Activated CD8-positive, alpha-beta memory T cell treated with anti-CD3 and anti-CD28 coated beads for 36 hours (primary cell): ENCODE measurements around the gene PNP. TPM values are rescaled to one million over a fixed set of nuclear protein-coding genes. Genes with fewer than 3 reads are reported as not detected.

ENCODE experiments used
- CTCF ChIA-PET: fragments of 350-600 bp; sonication (Branson Sonifier 250); formaldehyde crosslinking; loops from one replicate; lab custom pipeline; 2021; ENCODE audit warnings: antibody characterized with exemption; lab: Charles Lee
- POLR2A ChIA-PET: fragments of 350-600 bp; sonication (Branson Sonifier 250); formaldehyde crosslinking; loops from one replicate; lab custom pipeline; 2021; ENCODE audit warnings: antibody characterized with exemption; lab: Charles Lee
- total RNA-seq, 2 experiments: library from RNA; stranded (reverse); gene quantifications; one replicate each; pipeline ENCODE4 v1.2.3, GENCODE V29; 2021

The PNP gene
- total RNA-seq, 2 experiments from 2014 or later, result 212 to 219 TPM

GRCh38 chr14:20446889-20447288 is 22.3 kb upstream of the PNP start:
- POLR2A ChIA-PET, result no interaction called here
- CTCF ChIA-PET, result no interaction called here

DNA sequence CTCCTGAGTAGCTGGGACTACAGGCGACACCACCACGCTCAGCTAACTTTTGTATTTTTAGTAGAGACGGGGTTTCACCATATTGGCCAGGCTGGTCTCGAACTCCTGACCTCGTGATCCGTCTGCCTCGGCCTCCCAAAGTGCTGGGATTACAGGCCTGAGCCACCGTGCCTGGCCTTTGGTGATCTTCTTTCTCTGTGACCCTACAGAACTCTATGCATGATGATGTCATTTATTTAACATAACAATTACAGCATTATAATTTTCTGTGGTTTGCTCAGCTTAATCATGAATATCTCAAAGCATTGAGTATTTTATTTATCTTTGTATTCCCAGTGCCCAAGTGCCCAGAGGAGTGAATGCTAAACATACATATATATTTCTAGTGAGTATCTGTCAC is 16.4 kb upstream of the PNP start:
- ChIA-PET POLR2A (interaction anchor here (1.0 kb wide), 1 partner anchor 9 kb away, joined by 3 read pairs; no protein-coding TSS in a partner anchor), CTCF (interaction anchor here (0.6 to 1.7 kb wide), 4 partner anchors 37 to 109 kb away, joined by 3 to 5 read pairs (median 4); partner anchors contain the start of genes PARP2 and TEP1)

- CTCF ChIA-PET, result interaction anchor here (1.8 to 2.1 kb wide), 3 partner anchors 15 to 111 kb away, joined by 4 to 21 read pairs (median 8); partner anchors contain the start of genes PARP2 and PNP
- POLR2A ChIA-PET, result interaction anchor here (0.5 to 2.7 kb wide), 9 partner anchors 11 to 538 kb away, joined by 3 to 32 read pairs (median 4); partner anchors contain the start of genes PARP2, PNP and TEP1
These were observed 14.5 kb upstream of the PNP start, which contains the start of the genes APEX1 and OSGEP for GRCh38 chr14:20454516-20455354. TSS of gene APEX1 (plus strand) at chr14:20455226. CDS start at chr14:20455646, 420 bp downstream. TSS of gene OSGEP (minus strand) at chr14:20454812. CDS start at chr14:20454683, 129 bp downstream.

- ChIA-PET POLR2A (interaction anchor here (0.5 to 2.7 kb wide), 9 partner anchors 10 to 539 kb away, joined by 3 to 32 read pairs (median 4); partner anchors contain the start of genes PARP2, PNP and TEP1), CTCF (interaction anchor here (1.8 to 2.1 kb wide), 3 partner anchors 14 to 112 kb away, joined by 4 to 21 read pairs (median 8); partner anchors contain the start of genes PARP2 and PNP)
These were observed 13.6 kb upstream of the PNP start for GRCh38 chr14:20455355-20456300.

DNA sequence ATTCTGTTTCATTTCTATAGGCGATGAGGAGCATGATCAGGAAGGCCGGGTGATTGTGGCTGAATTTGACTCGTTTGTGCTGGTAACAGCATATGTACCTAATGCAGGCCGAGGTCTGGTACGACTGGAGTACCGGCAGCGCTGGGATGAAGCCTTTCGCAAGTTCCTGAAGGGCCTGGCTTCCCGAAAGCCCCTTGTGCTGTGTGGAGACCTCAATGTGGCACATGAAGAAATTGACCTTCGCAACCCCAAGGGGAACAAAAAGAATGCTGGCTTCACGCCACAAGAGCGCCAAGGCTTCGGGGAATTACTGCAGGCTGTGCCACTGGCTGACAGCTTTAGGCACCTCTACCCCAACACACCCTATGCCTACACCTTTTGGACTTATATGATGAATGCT is 12.2 kb upstream of the PNP start:
- CTCF ChIA-PET, result interaction anchor here (1.8 to 2.1 kb wide), 2 partner anchors 13 to 42 kb away, joined by 4 to 21 read pairs; partner anchors contain the start of gene PNP
- POLR2A ChIA-PET, result interaction anchor here (2.7 kb wide), 1 partner anchor 12 kb away, joined by 32 read pairs; the partner anchor contains the start of gene PNP

GRCh38 chr14:20458031-20458789 is 11.0 kb upstream of the PNP start:
- ChIA-PET POLR2A (no interaction called here), CTCF (no interaction called here)

- ChIA-PET POLR2A (interaction anchor here (0.6 to 1.7 kb wide), 6 partner anchors 9 to 127 kb away, joined by 3 to 19 read pairs (median 6); partner anchors contain the start of genes CCNB1IP1, PARP2 and PNP), CTCF (interaction anchor here (0.6 to 2.2 kb wide), 5 partner anchors 9 to 153 kb away, joined by 3 to 6 read pairs (median 4); partner anchors contain the start of genes PARP2 and PNP)
These were observed 8.6 kb upstream of the PNP start for GRCh38 chr14:20460458-20461224.

GRCh38 chr14:20461225-20462141 is 7.7 kb upstream of the PNP start, which contains the start of gene PIP4P1:
TSS of gene PIP4P1 (minus strand) at chr14:20461434. CDS start at chr14:20461325, 109 bp downstream.
- POLR2A ChIA-PET, result interaction anchor here (0.6 to 1.7 kb wide), 6 partner anchors 8 to 128 kb away, joined by 3 to 19 read pairs (median 6); partner anchors contain the start of genes CCNB1IP1, PARP2 and PNP

DNA sequence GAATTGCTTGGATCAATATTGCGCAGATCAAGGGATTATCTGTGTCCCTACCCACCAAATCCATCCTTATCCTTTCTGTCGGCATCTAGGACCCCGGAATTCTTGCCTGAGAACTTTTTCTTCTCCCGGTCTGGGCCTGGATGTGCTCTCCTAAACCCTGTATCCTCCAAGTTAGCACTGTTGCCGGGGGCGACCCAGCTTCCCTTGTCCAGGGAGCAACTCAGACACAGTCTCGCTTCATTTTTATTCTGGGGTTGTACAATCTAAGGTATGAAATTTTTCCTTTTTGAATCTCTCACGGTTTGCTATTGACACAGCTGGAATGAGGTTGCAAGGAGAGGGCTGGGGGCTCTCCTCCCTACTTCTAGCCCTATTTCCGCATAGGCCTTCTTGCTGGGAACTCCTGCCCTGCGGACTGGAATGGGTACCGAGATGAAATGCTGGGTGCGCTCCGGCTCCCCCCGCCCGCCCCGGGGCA is 403 bp upstream of the PNP start:
- ChIA-PET POLR2A (interaction anchor here (1.3 to 3.4 kb wide), 3 partner anchors 13 to 126 kb away, joined by 10 to 32 read pairs (median 18); partner anchors contain the start of genes APEX1, OSGEP, PARP2 and TEP1), CTCF (interaction anchor here (0.6 to 1.7 kb wide), 2 partner anchors 54 to 126 kb away, joined by 3 to 4 read pairs; no protein-coding TSS in a partner anchor)

More at GRCh38 chr14:20461225-20462141, 7.7 kb upstream of the PNP start, which contains the start of gene PIP4P1:
- CTCF ChIA-PET, result interaction anchor here (0.6 to 2.2 kb wide), 5 partner anchors 8 to 152 kb away, joined by 3 to 6 read pairs (median 4); partner anchors contain the start of genes PARP2 and PNP

DNA sequence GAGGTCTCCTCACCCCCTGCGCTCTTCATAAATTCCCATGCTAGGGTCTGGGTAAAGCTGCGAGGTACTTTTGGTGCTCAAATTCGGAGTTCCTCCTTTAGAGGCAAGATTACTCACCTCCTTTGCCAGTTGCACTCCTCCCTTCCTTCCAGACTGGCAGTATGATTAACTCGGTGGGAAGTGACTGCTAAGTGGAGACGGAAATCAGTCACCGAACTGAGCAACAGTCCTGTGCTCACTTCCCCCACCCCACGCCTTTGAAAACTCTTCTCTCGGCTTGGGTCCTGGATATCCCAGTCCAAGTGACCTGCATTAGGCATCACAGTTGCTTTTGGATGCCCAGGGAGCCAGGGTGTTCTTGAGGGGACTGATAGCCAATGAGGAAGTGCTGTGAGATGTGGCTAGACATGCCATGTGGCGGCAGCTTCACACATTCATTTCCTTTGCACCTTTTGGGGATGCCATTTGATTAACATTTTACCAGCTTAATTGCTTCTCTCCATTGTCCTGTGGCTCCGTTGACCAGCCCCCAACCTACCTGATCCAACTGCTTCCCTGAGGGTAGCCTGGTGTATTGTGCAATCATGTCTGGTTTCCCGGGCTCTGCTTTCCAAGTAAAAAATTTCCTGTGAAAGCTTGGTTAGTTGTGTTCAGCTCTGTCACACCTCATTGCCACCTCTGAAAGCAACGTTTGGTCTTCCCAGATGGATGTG is 840 bp downstream of the PNP start:
- POLR2A ChIA-PET, result interaction anchor here (0.6 to 3.4 kb wide), 8 partner anchors 9 to 127 kb away, joined by 3 to 32 read pairs (median 7); partner anchors contain the start of genes APEX1, OSGEP, PARP2 and PIP4P1
- CTCF ChIA-PET, result interaction anchor here (1.1 to 1.8 kb wide), 6 partner anchors 9 to 143 kb away, joined by 3 to 4 read pairs (median 4); partner anchors contain the start of genes APEX1 and PIP4P1

GRCh38 chr14:20470603-20470901 is 1.3 kb downstream of the PNP start:
- CTCF ChIA-PET, result interaction anchor here (1.5 to 1.8 kb wide), 4 partner anchors 9 to 143 kb away, joined by 3 to 4 read pairs (median 4); partner anchors contain the start of gene PIP4P1
- POLR2A ChIA-PET, result interaction anchor here (1.4 to 3.4 kb wide), 5 partner anchors 9 to 127 kb away, joined by 4 to 32 read pairs (median 18); partner anchors contain the start of genes APEX1, OSGEP, PARP2 and PIP4P1

GRCh38 chr14:20472536-20473169 is 3.4 kb downstream of the PNP start:
- ChIA-PET POLR2A (interaction anchor here (0.6 kb wide), 1 partner anchor 552 kb away, joined by 3 read pairs; the partner anchor contains the start of gene NDRG2), CTCF (no interaction called here)

DNA sequence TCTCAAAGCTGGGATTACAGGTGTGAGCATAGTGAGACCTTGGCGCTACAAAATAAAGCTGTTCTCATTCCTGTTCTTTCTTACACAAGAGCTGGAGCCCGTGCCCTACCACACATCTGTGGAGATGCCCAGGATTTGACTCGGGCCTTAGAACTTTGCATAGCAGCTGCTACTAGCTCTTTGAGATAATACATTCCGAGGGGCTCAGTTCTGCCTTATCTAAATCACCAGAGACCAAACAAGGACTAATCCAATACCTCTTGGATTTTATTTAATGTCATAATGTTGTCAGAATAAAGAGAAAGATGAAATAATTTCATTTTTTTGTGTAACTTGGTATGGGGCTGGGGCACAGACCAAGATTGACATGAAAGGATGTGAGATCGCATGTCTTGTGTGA is 7.6 kb downstream of the PNP start:
- ChIA-PET CTCF (no interaction called here), POLR2A (interaction anchor here (0.6 kb wide), 1 partner anchor 71 kb away, joined by 9 read pairs; no protein-coding TSS in a partner anchor)
